Stimulated activated CD4-positive, alpha-beta T cell treated with anti-CD3 and anti-CD28 coated beads, Interleukin-1b, Interleukin-23, amount 100 ng/mL, for 24 hours (primary cell): ENCODE results near the gene SRC.

Source experiments
- DNase-seq, 4 experiments: peaks; one replicate each; pipeline ENCODE4 v3.0.0-alpha.2; 2020; ENCODE audit warnings: low read depth in 4 of 4, low spot score in 1 of 4

SRC gene

DNA sequence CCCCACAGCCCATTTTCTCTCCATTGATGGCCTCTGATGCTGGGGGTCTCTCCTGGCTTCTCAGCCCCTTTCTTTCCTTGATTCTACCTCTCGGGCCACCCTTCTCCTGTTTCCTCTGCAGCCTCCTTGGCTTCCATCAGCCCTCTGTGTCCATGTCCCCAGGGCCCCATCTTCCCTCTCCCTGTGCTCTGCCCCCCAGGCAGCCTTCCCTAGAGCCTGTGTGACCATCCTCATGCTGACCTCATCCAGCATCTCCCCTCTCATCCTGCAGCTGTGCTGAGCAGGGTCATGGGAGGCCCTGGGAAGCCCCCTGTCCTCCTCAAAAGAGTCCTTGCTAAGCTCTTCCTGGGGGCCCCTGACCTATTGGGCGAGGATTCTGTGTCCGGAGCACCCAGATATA, 101.7 kb downstream of the SRC start:
- no peak for DNase-seq

DNA sequence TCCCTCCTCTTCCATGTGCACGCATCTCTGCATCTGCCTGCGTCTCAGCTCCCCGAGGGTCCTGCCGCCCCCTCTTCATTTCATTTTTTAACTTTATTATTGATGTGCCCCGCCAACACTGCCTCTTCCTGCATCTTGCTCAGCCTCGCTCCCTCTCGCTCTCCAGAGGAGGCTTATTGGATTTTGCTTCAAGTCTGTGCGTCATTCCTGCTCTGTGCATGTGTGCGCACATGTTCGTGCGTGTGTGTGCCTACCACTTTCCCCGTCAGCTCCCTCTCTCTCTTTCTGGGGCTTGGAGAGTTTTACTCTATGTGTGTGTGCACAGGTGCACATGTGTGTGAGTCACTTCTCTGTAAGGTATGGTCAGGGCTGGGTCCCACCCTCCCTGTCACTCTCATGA, 103.3 kb downstream of the SRC start:
- no peak for DNase-seq

DNA sequence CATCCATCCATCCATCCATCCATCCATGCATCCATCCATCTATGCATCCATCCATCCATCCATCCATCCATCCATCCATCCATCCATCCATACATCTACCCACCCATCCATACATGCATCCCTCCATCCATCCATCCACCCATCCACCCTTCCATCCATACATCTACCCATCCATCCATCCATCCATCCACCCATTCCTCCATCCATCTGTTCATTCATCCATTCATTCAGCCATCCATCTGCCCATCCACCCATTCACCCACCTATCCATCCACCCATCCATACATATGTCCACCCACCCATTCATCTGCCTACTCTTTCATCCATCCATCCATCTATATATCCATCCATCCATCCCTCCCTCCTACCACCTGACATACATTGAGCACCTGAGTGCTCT, 104.4 kb downstream of the SRC start:
- no peak for DNase-seq

DNA sequence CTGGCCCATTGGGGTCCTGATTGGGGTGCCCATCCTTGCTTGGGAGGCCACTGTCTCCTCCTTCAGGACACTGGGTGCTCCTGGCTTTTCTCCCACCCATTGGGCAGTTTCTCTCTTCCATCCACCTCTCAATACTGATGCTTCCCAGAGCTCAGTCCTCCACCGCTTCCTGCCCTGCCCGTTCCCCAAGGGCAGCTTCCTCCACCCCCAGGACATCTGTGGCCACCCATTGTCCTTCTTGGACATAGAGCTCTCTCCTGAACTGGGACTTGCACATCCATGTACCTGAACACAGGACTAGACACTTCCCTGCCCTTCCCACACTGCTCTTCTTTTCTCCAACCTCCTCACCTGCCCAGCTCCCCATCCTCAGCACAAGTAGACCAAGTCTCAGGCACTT, 105.7 kb downstream of the SRC start:
- no peak for DNase-seq

DNA sequence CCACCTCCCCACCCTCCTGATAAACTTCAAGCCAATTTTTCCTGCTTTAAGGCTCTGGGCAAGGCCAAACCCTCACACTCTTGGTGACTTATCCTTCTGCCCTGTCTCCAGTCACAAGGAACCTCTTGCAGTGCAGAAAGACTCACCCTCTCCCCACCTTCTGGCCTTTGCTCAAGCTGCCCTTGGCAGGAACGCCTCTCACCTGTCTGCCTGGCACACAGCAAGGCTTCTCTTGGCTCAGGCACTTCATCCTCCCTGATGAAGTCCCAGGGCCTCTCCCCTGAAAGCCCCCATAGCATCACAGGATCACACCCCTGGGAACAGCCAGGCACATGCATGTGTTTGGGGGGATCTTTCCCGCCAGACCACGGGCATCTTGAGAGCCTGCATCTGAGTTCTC, 106.3 kb downstream of the SRC start:
- DNase-seq: no peak

DNA sequence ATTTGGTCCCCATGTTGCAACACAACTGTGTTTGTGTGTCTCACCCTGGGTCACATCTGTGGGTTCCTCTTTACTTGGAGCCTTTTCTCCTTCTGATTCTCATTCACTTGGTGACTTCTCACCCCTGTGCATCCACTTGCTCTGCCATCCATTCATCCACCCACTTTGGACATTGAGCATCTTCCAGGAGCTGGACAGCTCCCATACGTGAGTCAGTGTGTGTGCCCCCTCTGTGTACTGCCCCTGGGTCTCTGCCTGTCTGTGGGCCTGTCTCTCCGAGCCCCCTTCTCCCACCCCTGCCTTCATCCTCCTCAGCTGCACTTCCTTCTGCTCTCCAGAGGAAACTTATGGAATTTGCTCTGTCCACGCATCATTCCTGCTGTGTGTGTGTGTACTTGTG, 107.3 kb downstream of the SRC start:
- DNase-seq: no peak

DNA sequence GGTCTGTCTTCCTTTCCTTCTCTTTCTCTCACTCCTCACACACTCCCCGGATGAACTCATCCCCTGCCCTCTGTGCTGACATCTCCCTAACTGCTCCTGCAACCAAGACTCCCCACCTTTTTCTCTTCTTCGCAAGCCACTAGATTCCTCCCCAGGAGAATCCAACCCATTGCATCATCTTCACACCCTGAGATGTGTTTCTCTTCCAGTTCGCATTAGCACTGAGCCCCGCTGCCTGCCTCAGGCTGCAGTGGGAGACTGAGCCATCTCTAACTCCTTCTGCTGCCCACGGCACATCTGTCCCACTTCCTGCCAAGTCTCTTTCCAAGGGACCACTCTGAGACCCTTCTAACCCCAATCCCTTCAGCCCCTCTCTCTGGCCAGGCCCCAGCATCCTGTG, 107.9 kb downstream of the SRC start:
- no peak for DNase-seq

DNA sequence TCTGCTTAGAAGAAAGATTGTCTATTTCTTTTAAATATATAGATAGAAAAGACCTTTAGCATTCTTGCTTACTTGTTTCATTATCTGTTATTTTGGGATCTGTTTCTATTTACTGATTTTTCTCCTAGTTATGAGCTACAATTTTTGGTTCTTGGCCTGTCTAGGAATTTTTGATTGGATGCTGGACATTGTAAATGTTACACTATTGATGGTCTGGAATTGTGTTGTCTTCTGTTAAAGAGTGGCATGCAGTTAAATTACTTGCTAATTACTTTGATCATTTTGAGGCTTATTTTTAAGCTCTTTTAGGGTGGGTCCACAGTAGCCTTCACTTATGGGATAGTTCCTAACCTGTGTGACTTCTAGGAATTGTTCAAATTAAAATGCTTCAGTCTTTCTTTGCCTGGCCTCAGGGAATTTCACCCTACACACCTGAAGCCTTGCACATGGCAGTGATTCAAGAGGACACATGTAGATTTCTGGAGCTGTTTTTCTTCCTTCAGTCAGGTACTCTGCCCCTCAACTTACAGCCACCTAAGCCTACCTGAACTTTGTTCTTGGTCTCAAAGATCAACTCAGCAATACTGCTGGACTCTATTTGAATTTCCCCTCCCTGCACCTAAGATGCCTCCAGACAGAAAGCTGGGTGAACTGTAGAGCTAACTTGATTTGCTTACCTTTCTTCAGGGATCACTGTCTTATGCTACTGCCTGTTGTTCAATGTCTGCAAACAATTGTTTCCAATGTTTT, 108.9 kb downstream of the SRC start:
- DNase-seq: no peak
